ENCODE results near the gene ANKRD11.

DNA sequence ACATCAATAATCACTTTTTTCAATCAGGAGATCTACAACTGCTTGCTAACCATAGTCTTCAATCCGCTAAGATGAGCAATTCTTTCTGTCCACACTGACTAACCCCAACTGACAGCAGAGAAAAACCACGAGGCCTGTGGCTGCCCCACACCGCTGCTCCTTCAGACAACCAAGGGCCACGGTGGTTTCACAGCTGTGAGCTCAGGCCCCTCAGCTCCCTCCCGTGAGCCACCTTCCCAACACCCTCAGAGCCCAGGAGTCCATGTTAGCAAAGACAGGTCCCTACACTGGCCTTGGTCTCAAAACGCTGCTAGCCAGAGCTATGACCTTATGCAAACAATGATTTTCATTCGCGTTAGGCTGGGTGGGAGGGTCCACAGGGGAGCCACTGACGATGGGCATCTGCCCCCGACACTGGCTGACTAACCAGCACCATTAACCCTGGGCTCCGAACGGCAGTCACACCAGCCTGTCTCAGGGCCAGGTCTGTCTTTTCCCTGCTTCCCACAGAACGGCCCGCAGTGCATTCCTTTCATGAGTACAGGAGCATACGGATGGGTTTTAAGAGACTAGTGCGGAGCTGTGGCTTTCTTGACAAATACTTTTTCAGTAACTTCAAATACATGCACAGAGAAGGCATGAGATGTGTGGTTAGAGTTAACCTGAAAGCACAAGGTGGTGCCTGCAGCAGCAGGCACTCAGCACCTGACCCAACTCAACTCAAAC, 67.3 kb downstream of the ANKRD11 start:
- TF ChIP-seq POLR2AphosphoS5 (IDR thresholded peaks at IDR 0.05; ENCODE audit: low read depth, low read length) (no peak), CTCF (IDR thresholded peaks at IDR 0.05) (no peak)
- TF ChIP-seq, protein P1, sequence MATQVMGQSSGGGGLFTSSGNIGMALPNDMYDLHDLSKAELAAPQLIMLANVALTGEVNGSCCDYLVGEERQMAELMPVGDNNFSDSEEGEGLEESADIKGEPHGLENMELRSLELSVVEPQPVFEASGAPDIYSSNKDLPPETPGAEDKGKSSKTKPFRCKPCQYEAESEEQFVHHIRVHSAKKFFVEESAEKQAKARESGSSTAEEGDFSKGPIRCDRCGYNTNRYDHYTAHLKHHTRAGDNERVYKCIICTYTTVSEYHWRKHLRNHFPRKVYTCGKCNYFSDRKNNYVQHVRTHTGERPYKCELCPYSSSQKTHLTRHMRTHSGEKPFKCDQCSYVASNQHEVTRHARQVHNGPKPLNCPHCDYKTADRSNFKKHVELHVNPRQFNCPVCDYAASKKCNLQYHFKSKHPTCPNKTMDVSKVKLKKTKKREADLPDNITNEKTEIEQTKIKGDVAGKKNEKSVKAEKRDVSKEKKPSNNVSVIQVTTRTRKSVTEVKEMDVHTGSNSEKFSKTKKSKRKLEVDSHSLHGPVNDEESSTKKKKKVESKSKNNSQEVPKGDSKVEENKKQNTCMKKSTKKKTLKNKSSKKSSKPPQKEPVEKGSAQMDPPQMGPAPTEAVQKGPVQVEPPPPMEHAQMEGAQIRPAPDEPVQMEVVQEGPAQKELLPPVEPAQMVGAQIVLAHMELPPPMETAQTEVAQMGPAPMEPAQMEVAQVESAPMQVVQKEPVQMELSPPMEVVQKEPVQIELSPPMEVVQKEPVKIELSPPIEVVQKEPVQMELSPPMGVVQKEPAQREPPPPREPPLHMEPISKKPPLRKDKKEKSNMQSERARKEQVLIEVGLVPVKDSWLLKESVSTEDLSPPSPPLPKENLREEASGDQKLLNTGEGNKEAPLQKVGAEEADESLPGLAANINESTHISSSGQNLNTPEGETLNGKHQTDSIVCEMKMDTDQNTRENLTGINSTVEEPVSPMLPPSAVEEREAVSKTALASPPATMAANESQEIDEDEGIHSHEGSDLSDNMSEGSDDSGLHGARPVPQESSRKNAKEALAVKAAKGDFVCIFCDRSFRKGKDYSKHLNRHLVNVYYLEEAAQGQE (IDR thresholded peaks at IDR 0.05; ENCODE audit: insufficient read depth in 1 of 2, low read depth in 2 of 2, low read length in 1 of 2) = no peak

All from Panc1 (cell line).